Stomach (tissue), 4 donors: ENCODE measurements around the gene CCR5AS.

ENCODE experiments used
- CTCF ChIP-seq, 7 experiments: fragments of 450-650 bp in 4 of 7; fragments of 200-600 bp in 3 of 7; sonication (generic) in 3 of 7; IDR thresholded peaks; one replicate each; pipeline ENCODE4 v1.5.1; 2016 to 2019; ENCODE audit warnings: antibody characterized with exemption in 7 of 7, control low read depth in 2 of 7, mild to moderate bottlenecking in 1 of 7
- POLR2AphosphoS5 ChIP-seq, 3 donors: sonication (generic); formaldehyde crosslinking; IDR thresholded peaks; one replicate each; pipeline ENCODE4 v1.6.1; 2016; ENCODE audit warnings: antibody characterized with exemption in 3 of 3

- TF ChIP-seq CTCF (IDR thresholded peaks at IDR 0.05) (no peak), POLR2AphosphoS5 (IDR thresholded peaks at IDR 0.05) (no peak)
These were observed 88.5 kb downstream of the CCR5AS start for GRCh38 chr3:46318207-46318927.
